Esophagus squamous epithelium (tissue), 4 donors: ENCODE data around the gene MRPS23.

Experiments used
- POLR2A ChIP-seq, 4 donors: fragments of 450-650 bp; IDR thresholded peaks; one replicate each; pipeline ENCODE4 v1.6.1; 2017; ENCODE audit warnings: antibody characterized with exemption in 4 of 4, mild to moderate bottlenecking in 4 of 4, moderate library complexity in 3 of 4
- TF ChIP-seq, protein P1 (sequence below), 6 experiments: fragments of 450-650 bp in 4 of 6; fragments of 200-600 bp in 2 of 6; sonication (generic) in 2 of 6; IDR thresholded peaks; one replicate each; pipeline ENCODE4 v1.5.1; 2016 to 2019; ENCODE audit warnings: antibody characterized with exemption in 6 of 6, mild to moderate bottlenecking in 4 of 6, moderate library complexity in 4 of 6

DNA sequence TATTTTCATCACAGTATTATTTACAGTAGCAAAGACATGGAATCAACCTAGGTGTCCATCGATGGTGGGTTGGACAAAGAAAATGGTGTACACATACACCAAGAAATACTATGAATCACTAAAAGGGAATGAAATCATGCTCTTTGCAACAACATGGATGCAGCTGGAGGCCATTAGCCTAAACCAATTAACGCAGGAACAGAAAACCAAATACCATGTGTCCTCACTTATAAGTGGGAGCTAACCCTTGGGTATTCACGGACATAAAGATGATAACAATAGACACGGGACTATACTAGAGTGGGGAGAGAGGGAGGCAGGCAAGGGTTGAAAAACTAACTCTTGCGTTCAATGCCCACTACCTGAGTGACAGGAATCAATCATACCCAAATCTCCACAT lies 41.0 kb downstream of the MRPS23 start:
- no peak for TF ChIP-seq POLR2A (IDR thresholded peaks at IDR 0.05)
- TF ChIP-seq, protein P1, sequence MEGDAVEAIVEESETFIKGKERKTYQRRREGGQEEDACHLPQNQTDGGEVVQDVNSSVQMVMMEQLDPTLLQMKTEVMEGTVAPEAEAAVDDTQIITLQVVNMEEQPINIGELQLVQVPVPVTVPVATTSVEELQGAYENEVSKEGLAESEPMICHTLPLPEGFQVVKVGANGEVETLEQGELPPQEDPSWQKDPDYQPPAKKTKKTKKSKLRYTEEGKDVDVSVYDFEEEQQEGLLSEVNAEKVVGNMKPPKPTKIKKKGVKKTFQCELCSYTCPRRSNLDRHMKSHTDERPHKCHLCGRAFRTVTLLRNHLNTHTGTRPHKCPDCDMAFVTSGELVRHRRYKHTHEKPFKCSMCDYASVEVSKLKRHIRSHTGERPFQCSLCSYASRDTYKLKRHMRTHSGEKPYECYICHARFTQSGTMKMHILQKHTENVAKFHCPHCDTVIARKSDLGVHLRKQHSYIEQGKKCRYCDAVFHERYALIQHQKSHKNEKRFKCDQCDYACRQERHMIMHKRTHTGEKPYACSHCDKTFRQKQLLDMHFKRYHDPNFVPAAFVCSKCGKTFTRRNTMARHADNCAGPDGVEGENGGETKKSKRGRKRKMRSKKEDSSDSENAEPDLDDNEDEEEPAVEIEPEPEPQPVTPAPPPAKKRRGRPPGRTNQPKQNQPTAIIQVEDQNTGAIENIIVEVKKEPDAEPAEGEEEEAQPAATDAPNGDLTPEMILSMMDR (IDR thresholded peaks at IDR 0.05): no peak
